ENCODE measurements around the gene CSF3R.

GRCh38 chr1:36456391-36456928 lies 26.3 kb downstream of the CSF3R start:
- TF ChIP-seq SPI1 (IDR thresholded peaks at IDR 0.05; ENCODE audit: borderline replicate concordance, low read depth): no peak
- TF ChIP-seq CTCF (IDR thresholded peaks at IDR 0.05; ENCODE audit: insufficient read depth, low read length): no peak
- no peak for TF ChIP-seq REST (IDR thresholded peaks at IDR 0.05; ENCODE audit: insufficient replicate concordance, low read depth)
- TF ChIP-seq GABPA (IDR thresholded peaks at IDR 0.05; ENCODE audit: low read depth): no peak
- TF ChIP-seq POLR2AphosphoS5 (IDR thresholded peaks at IDR 0.05; ENCODE audit: low read depth): no peak
